Right lobe of liver (tissue), 6 donors: ENCODE data around the gene AP5S1. TPM values are rescaled to one million over a fixed set of nuclear protein-coding genes. Genes with fewer than 3 reads are reported as not detected.

Experiments
- ATAC-seq, 4 donors: fragments of 200-7000 bp; cut with Tn5 transposase; one replicate each; pipeline ENCODE4 v1.9.1; 2020; ENCODE audit warnings: mild to moderate bottlenecking in 4 of 4, moderate library complexity in 4 of 4
- DNase-seq, 3 donors: peaks; one replicate each; pipeline ENCODE4 v3.0.0-alpha.2; 2020
- H3K27ac ChIP-seq, 3 donors: fragments of 200-600 bp; one replicate each; pipeline ENCODE4 v1.8.0; 2022
- H3K27me3 ChIP-seq, 2 donors: fragments of 200-600 bp; one replicate each; pipeline ENCODE4 v1.8.0; 2022
- H3K36me3 ChIP-seq, 4 donors: fragments of 200-600 bp; sonication (generic) in 1 of 4; one replicate each; pipeline versions ENCODE4 v1.5.1 to v1.8.0; 2017 to 2022; ENCODE audit warnings: control low read depth in 1 of 4
- H3K4me1 ChIP-seq, 4 donors: fragments of 200-600 bp; sonication (generic) in 1 of 4; one replicate each; pipeline versions ENCODE4 v1.5.1 to v1.8.0; 2017 to 2022; ENCODE audit warnings: control low read depth in 1 of 4
- H3K4me3 ChIP-seq, 3 donors: fragments of 200-600 bp; one replicate each; pipeline ENCODE4 v1.8.0; 2022
- H3K9me3 ChIP-seq, 4 donors: fragments of 200-600 bp; sonication (generic) in 1 of 4; one replicate each; pipeline versions ENCODE4 v1.5.1 to v1.8.0; 2017 to 2022; ENCODE audit warnings: control low read depth in 1 of 4
- POLR2A ChIP-seq: fragments of 450-650 bp; IDR thresholded peaks from one replicate; pipeline ENCODE4 v1.6.1; 2017; ENCODE audit warnings: antibody characterized with exemption, mild to moderate bottlenecking
- WGBS: methylation state at CpG from one replicate; pipeline ENCODE4 v1.1.6; 2018; ENCODE audit warnings: low coverage, low lambda C conversion rate; ENCODE audit not compliant: insufficient coverage; ENCODE audit errors: missing lambda C conversion rate; 5-methylcytosine and 5-hydroxymethylcytosine counted together
- intact Hi-C, 2 donors: fragments of 100-400 bp; cut with DNase I; formaldehyde crosslinking; loops; one replicate each; pipeline versions ENCODE4 v1.11.2 to v1.14.1; 2022
- total RNA-seq, 6 experiments: library from RNA; depleted of rRNA in 2 of 6; stranded (reverse); fragments of >200 nt in 2 of 6; fragmentation: NEBNext Ultra II Directional in 3 of 6; extraction: Animal tissue kit (Norgen Biotek cat#: 25700) in 3 of 6; gene quantifications; one replicate each; pipeline versions ENCODE4 v1.1.0 to v1.2.4, GENCODE V29; 2016 to 2023
- TF ChIP-seq, protein P1 (sequence below), 4 donors: fragments of 200-600 bp in 3 of 4; fragments of 450-650 bp in 1 of 4; IDR thresholded peaks; one replicate each; pipeline versions ENCODE4 v1.5.1 to v1.8.0; 2016 to 2022; ENCODE audit warnings: antibody characterized with exemption in 4 of 4, mild to moderate bottlenecking in 2 of 4
- donor health status: DM: no; HTN: yes; CAD: no.
- donor health status: DM: no; HTN: no; CAD: no.
- donor health status: DM: no; HTN: no; CAD: no.
- donor health status: DM: no; HTN: yes; CAD: no.
- donor health status: DM: no; HTN: yes; CAD: no.

The AP5S1 gene
- total RNA-seq, 6 experiments from 2014 or later = 7.7 to 16.1 (median 9.5) TPM

- Histone ChIP-seq H3K9me3 (no peaks in the 10 kb centered on the region), H3K36me3 (peaks cover 9 to 57% (median 31%) of the 10 kb centered on the region in 4 donors), H3K27me3 (no peaks in the 10 kb centered on the region), H3K4me3 (no peak overlapping the region), H3K27ac (no peak overlapping the region), H3K4me1 (no peaks in the 10 kb centered on the region)
- WGBS = no CpG with 5 or more reads among the region's 3 CpGs
- peak in 1 of 4 donors; percentile 6 for ATAC-seq
- no peak for DNase-seq
- intact Hi-C loops = no loop called here
- TF ChIP-seq, protein P1, sequence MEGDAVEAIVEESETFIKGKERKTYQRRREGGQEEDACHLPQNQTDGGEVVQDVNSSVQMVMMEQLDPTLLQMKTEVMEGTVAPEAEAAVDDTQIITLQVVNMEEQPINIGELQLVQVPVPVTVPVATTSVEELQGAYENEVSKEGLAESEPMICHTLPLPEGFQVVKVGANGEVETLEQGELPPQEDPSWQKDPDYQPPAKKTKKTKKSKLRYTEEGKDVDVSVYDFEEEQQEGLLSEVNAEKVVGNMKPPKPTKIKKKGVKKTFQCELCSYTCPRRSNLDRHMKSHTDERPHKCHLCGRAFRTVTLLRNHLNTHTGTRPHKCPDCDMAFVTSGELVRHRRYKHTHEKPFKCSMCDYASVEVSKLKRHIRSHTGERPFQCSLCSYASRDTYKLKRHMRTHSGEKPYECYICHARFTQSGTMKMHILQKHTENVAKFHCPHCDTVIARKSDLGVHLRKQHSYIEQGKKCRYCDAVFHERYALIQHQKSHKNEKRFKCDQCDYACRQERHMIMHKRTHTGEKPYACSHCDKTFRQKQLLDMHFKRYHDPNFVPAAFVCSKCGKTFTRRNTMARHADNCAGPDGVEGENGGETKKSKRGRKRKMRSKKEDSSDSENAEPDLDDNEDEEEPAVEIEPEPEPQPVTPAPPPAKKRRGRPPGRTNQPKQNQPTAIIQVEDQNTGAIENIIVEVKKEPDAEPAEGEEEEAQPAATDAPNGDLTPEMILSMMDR (IDR thresholded peaks at IDR 0.05) = no peak
- TF ChIP-seq POLR2A = no peak
These were observed 46.1 kb downstream of the AP5S1 start for GRCh38 chr20:3866464-3866863.

GRCh38 chr20:3867802-3868201 is 47.5 kb downstream of the AP5S1 start:
- TF ChIP-seq, protein P1 (IDR thresholded peaks at IDR 0.05) = no peak
- no peak for TF ChIP-seq POLR2A

GRCh38 chr20:3869839-3870634 is 49.7 kb downstream of the AP5S1 start:
- intact Hi-C loops = no loop called here
- Histone ChIP-seq H3K27me3 (no peaks in the 10 kb centered on the region), H3K36me3 (peaks cover 0 to 35% (median 8%) of the 10 kb centered on the region in 4 donors), H3K9me3 (no peaks in the 10 kb centered on the region), H3K4me1 (no peaks in the 10 kb centered on the region), H3K4me3 (no peak overlapping the region), H3K27ac (no peak overlapping the region)
- ATAC-seq = peak in 1 of 4 donors; percentile 2
- no peak for DNase-seq
- no peak for TF ChIP-seq POLR2A
- TF ChIP-seq, protein P1 (IDR thresholded peaks at IDR 0.05) = no peak
- WGBS = 100% methylated on average over 2 of the region's 10 CpGs

More at GRCh38 chr20:3867802-3868201, 47.5 kb downstream of the AP5S1 start:
- intact Hi-C loops = no loop called here
- no peaks in the 10 kb centered on the region for H3K9me3 ChIP-seq
- WGBS = 50% methylated on average over 2 of the region's 2 CpGs
- no peaks in the 10 kb centered on the region for H3K4me1 ChIP-seq
- H3K4me3 ChIP-seq = no peak overlapping the region
- no peak overlapping the region for H3K27ac ChIP-seq
- ATAC-seq (peak in 3 of 4 donors; percentile 3 to 22 (median 8)), DNase-seq (no peak)
- H3K27me3 ChIP-seq = no peaks in the 10 kb centered on the region
- H3K36me3 ChIP-seq = peaks cover 6 to 44% (median 23%) of the 10 kb centered on the region in 4 donors

GRCh38 chr20:3871550-3872265 is 51.4 kb downstream of the AP5S1 start:
- Histone ChIP-seq H3K4me1 (no peaks in the 10 kb centered on the region), H3K27ac (no peak overlapping the region), H3K4me3 (no peak overlapping the region), H3K9me3 (no peaks in the 10 kb centered on the region), H3K36me3 (peaks cover 0 to 18% (median 4%) of the 10 kb centered on the region in 4 donors), H3K27me3 (no peaks in the 10 kb centered on the region)
- DNase-seq (no peak), ATAC-seq (no peak)
- intact Hi-C loops = no loop called here
- TF ChIP-seq POLR2A = no peak
- TF ChIP-seq, protein P1 (IDR thresholded peaks at IDR 0.05) = no peak
- 100% methylated on average over 2 of the region's 4 CpGs for WGBS
